ENCODE data around the gene CD52. TPM values are rescaled to one million over a fixed set of nuclear protein-coding genes. Genes with fewer than 3 reads are reported as not detected.

The CD52 gene
- total RNA-seq, 1 donor from 2014 or later, result 1,191 TPM

Other genes with a start within 250 kb of the CD52 start
- 19.9 and 23.4 TPM in 2 replicates for gene PDIK1L, start 206.1 kb upstream of the CD52 start, total RNA-seq
- not detected in 2 replicates for gene FAM110D, start 158.9 kb upstream of the CD52 start, total RNA-seq
- not detected in 2 replicates for gene C1orf232, start 149.0 kb upstream of the CD52 start, total RNA-seq
- 41.9 and 42.2 TPM in 2 replicates for gene ZNF593, start 148.1 kb upstream of the CD52 start, total RNA-seq
- not detected in 2 replicates for gene ZNF593OS, start 146.1 kb upstream of the CD52 start, total RNA-seq
- gene CNKSR1, start 140.5 kb upstream of the CD52 start, total RNA-seq, result 5.9 and 7.2 TPM in 2 replicates
- not detected in 2 replicates for gene CATSPER4, start 127.4 kb upstream of the CD52 start, total RNA-seq
- 41.0 and 44.0 TPM in 2 replicates for gene CEP85, start 83.8 kb upstream of the CD52 start, total RNA-seq
- gene SH3BGRL3, start 37.9 kb upstream of the CD52 start, total RNA-seq, result 679 and 690 TPM in 2 replicates
- 31.9 and 32.2 TPM in 2 replicates for gene UBXN11, start 11.3 kb upstream of the CD52 start, total RNA-seq
- gene CRYBG2, start 36.2 kb downstream of the CD52 start, total RNA-seq, result 1.1 and 1.2 TPM in 2 replicates
- 0.52 TPM in 1 of 2 replicates, not detected in the other for gene ZNF683, start 54.8 kb downstream of the CD52 start, total RNA-seq
- not detected in 2 replicates for gene LIN28A, start 92.9 kb downstream of the CD52 start, total RNA-seq
- gene DHDDS, start 114.4 kb downstream of the CD52 start, total RNA-seq, result 60.8 and 61.6 TPM in 2 replicates
- gene HMGN2, start 154.5 kb downstream of the CD52 start, total RNA-seq, result 974 and 979 TPM in 2 replicates
- gene RPS6KA1, start 211.8 kb downstream of the CD52 start, total RNA-seq, result 169 and 175 TPM in 2 replicates